DOHH2 (cell line): ENCODE results near the gene ABI3.

Experiments used
- H3F3A ChIP-seq: fragments of 200-600 bp; sonication (generic), shearing (Covaris generic); 2 replicates; pipeline ENCODE4 v1.6.0; 2016; ENCODE audit warnings: antibody characterized with exemption, mild to moderate bottlenecking; ENCODE audit not compliant: control insufficient read depth, insufficient read depth
- H3K27ac ChIP-seq: fragments of 200-600 bp; sonication (generic); 2 replicates; pipeline ENCODE4 v1.5.1; 2014; ENCODE audit warnings: low read depth, mild to moderate bottlenecking, low read length, moderate library complexity
- H3K27me3 ChIP-seq: fragments of 200-600 bp; sonication (generic); 2 replicates; pipeline ENCODE4 v1.6.1; 2014; ENCODE audit warnings: mild to moderate bottlenecking, low read length, mixed read lengths; ENCODE audit not compliant: control insufficient read depth
- H3K36me3 ChIP-seq: fragments of 200-600 bp; sonication (generic); 2 replicates; pipeline ENCODE4 v1.6.1; 2014; ENCODE audit warnings: mild to moderate bottlenecking, low read length, moderate library complexity, mixed read lengths; ENCODE audit not compliant: control insufficient read depth
- H3K4me1 ChIP-seq: fragments of 200-600 bp; sonication (generic); 2 replicates; pipeline ENCODE4 v1.6.1; 2014; ENCODE audit warnings: mild to moderate bottlenecking, low read length, mixed read lengths; ENCODE audit not compliant: control insufficient read depth
- H3K4me2 ChIP-seq: fragments of 200-600 bp; sonication (generic); 2 replicates; pipeline ENCODE4 v1.6.0; 2014; ENCODE audit warnings: mild to moderate bottlenecking, low read length, moderate library complexity
- H3K4me3 ChIP-seq: fragments of 200-600 bp; sonication (generic); 2 replicates; pipeline ENCODE4 v1.5.1; 2014; ENCODE audit warnings: mild to moderate bottlenecking, low read length, mixed read lengths
- H3K79me2 ChIP-seq: fragments of 200-600 bp; sonication (generic); 2 replicates; pipeline ENCODE4 v1.6.1; 2014; ENCODE audit warnings: mild to moderate bottlenecking, low read length, mixed read lengths; ENCODE audit not compliant: control insufficient read depth
- H3K9me2 ChIP-seq: fragments of 200-600 bp; sonication (generic); replicated peaks from 2 replicates; pipeline ENCODE4 v1.6.1; 2014; ENCODE audit warnings: mild to moderate bottlenecking, low read length, mixed read lengths; ENCODE audit not compliant: control insufficient read depth
- H3K9me3 ChIP-seq: fragments of 200-600 bp; sonication (generic); 2 replicates; pipeline ENCODE4 v1.6.1; 2014; ENCODE audit warnings: antibody characterized with exemption, low read length, mixed read lengths; ENCODE audit not compliant: control insufficient read depth, insufficient read depth
- H4K20me1 ChIP-seq: fragments of 200-600 bp; sonication (generic); 2 replicates; pipeline ENCODE4 v1.6.0; 2014; ENCODE audit warnings: low read depth, mild to moderate bottlenecking, antibody characterized with exemption, low read length, moderate library complexity; ENCODE audit not compliant: control insufficient read depth, insufficient read depth
- CTCF ChIP-seq: fragments of 200-600 bp; sonication (generic); IDR thresholded peaks from one replicate; pipeline ENCODE4 v1.5.1; 2014; ENCODE audit warnings: antibody characterized with exemption, mild to moderate bottlenecking, low read depth, low read length; ENCODE audit not compliant: poor library complexity, severe bottlenecking
- EZH2phosphoT487 ChIP-seq: fragments of 200-600 bp; sonication (generic); IDR thresholded peaks from 2 replicates; pipeline ENCODE4 v1.6.1; 2017; ENCODE audit warnings: borderline replicate concordance, mild to moderate bottlenecking, antibody characterized with exemption, low read length, moderate library complexity, mixed read lengths

Gene ABI3

GRCh38 chr17:49201481-49201927, 9.0 kb upstream of the ABI3 start:
- no peaks in the 10 kb centered on the region for H3K79me2 ChIP-seq
- H3K4me3 ChIP-seq: no peak overlapping the region
- H3K36me3 ChIP-seq: no peaks in the 10 kb centered on the region
- H3F3A ChIP-seq: 0 out of 2 replicates have a peak, but pooled peaks cover 1% of the 10 kb centered on the region
- H3K9me3 ChIP-seq: no peaks in the 10 kb centered on the region
- H3K27me3 ChIP-seq: no peaks in the 10 kb centered on the region
- no peaks in the 10 kb centered on the region for H4K20me1 ChIP-seq
- TF ChIP-seq EZH2phosphoT487 (no peak), CTCF (no peak)
- H3K27ac ChIP-seq: no peak overlapping the region
- H3K9me2 ChIP-seq: no peaks in the 10 kb centered on the region
- no peaks in the 10 kb centered on the region for H3K4me1 ChIP-seq
- H3K4me2 ChIP-seq: no peak overlapping the region

- TF ChIP-seq EZH2phosphoT487 (no peak), CTCF (no peak)
- Histone ChIP-seq H3F3A (peaks cover 3% of the 10 kb centered on the region; the same call in 1 of the 2 replicates), H3K4me3 (no peak overlapping the region), H3K27me3 (no peaks in the 10 kb centered on the region), H3K9me3 (no peaks in the 10 kb centered on the region), H4K20me1 (no peaks in the 10 kb centered on the region), H3K36me3 (no peaks in the 10 kb centered on the region), H3K4me1 (peaks cover 2% of the 10 kb centered on the region), H3K9me2 (no peaks in the 10 kb centered on the region), H3K4me2 (no peak overlapping the region), H3K79me2 (no peaks in the 10 kb centered on the region), H3K27ac (no peak overlapping the region)
Measured at GRCh38 chr17:49203796-49204195, 6.7 kb upstream of the ABI3 start.

GRCh38 chr17:49204516-49204915, 6.0 kb upstream of the ABI3 start:
- H3K4me3 ChIP-seq: no peak overlapping the region

More at GRCh38 chr17:49204516-49204915, 6.0 kb upstream of the ABI3 start:
- no peaks in the 10 kb centered on the region for H4K20me1 ChIP-seq
- TF ChIP-seq CTCF (no peak), EZH2phosphoT487 (no peak)
- H3K36me3 ChIP-seq: no peaks in the 10 kb centered on the region
- H3K79me2 ChIP-seq: peaks cover under 1% of the 10 kb centered on the region; the same call in 1 of the 2 replicates
- H3K27ac ChIP-seq: no peak overlapping the region
- peaks cover 9% of the 10 kb centered on the region for H3K4me1 ChIP-seq
- no peaks in the 10 kb centered on the region for H3K9me2 ChIP-seq
- H3K9me3 ChIP-seq: no peaks in the 10 kb centered on the region
- H3K27me3 ChIP-seq: no peaks in the 10 kb centered on the region
- H3F3A ChIP-seq: peaks cover 3% of the 10 kb centered on the region; the same call in 1 of the 2 replicates
- no peak overlapping the region for H3K4me2 ChIP-seq
